ENCODE results near the gene KCNH1.

KCNH1 gene

GRCh38 chr1:210800301-210800700, 333.6 kb downstream of the KCNH1 start (continued):
- no peak for TF ChIP-seq ZSCAN4 (tag by site-specific recombination; IDR thresholded peaks at IDR 0.05)
- TF ChIP-seq PRDM4 (tag by site-specific recombination; IDR thresholded peaks at IDR 0.05): no peak
- TF ChIP-seq ZSCAN18 (tag by site-specific recombination; IDR thresholded peaks at IDR 0.05): no peak
- TF ChIP-seq ZNF654 (tag by site-specific recombination; IDR thresholded peaks at IDR 0.05; ENCODE audit: low read depth): no peak
- TF ChIP-seq HOXD13 (CRISPR knock-in tag; IDR thresholded peaks at IDR 0.05; ENCODE audit: borderline replicate concordance): no peak

- H3K27ac ChIP-seq (ENCODE audit: extremely low read depth, low read depth, low read length): no peak overlapping the region
- POLR2A ChIA-PET: no interaction called here
- TF ChIP-seq TCF7L2 (IDR thresholded peaks at IDR 0.05; ENCODE audit: borderline replicate concordance, low read depth, low read length) (no peak), FEZF1 (tag by site-specific recombination; IDR thresholded peaks at IDR 0.05) (no peak)
- CTCF ChIA-PET: interaction anchor here (0.6 kb wide), 1 partner anchor 138 kb away, joined by 4 read pairs; no protein-coding TSS in a partner anchor
- H3K9me3 ChIP-seq (ENCODE audit: control insufficient read depth, insufficient read depth, low read depth, low read length): no peaks in the 10 kb centered on the region
- H3K4me3 ChIP-seq (ENCODE audit: low read depth, low read length): no peak overlapping the region
- no peaks in the 10 kb centered on the region; the same call in 1 of the 2 replicates for H3K4me1 ChIP-seq (ENCODE audit: control insufficient read depth, insufficient read depth, low read length)
- no peaks in the 10 kb centered on the region for H3K36me3 ChIP-seq (ENCODE audit: control insufficient read depth in 2 of 2, insufficient read depth in 1 of 2, low read length in 2 of 2)
These were observed 336.5 kb downstream of the KCNH1 start for GRCh38 chr1:210797422-210797821.

- no peak for TF ChIP-seq ZNF416 (tag by site-specific recombination; IDR thresholded peaks at IDR 0.05)
- TF ChIP-seq ZNF610 (tag by site-specific recombination; IDR thresholded peaks at IDR 0.05; ENCODE audit: borderline replicate concordance): no peak
- no peak for TF ChIP-seq ZNF362 (tag by site-specific recombination; IDR thresholded peaks at IDR 0.05)
- TF ChIP-seq ZNF544 (tag by site-specific recombination; IDR thresholded peaks at IDR 0.05): no peak
- no peak for TF ChIP-seq ZSCAN23 (tag by site-specific recombination; IDR thresholded peaks at IDR 0.05)
- H3K4me3 ChIP-seq (ENCODE audit: low read depth, low read length): no peak overlapping the region
- ChIA-PET CTCF (interaction anchor here (1.1 kb wide), 1 partner anchor 8 kb away, joined by 3 read pairs; no protein-coding TSS in a partner anchor), POLR2A (no interaction called here)
- no peaks in the 10 kb centered on the region for H3K9me3 ChIP-seq (ENCODE audit: control insufficient read depth, insufficient read depth, low read depth, low read length)
- H3K36me3 ChIP-seq (ENCODE audit: control insufficient read depth in 2 of 2, insufficient read depth in 1 of 2, low read length in 2 of 2): no peaks in the 10 kb centered on the region
- H3K4me1 ChIP-seq (ENCODE audit: control insufficient read depth, insufficient read depth, low read length): no peaks in the 10 kb centered on the region; the same call in 1 of the 2 replicates
- H3K27ac ChIP-seq (ENCODE audit: extremely low read depth, low read depth, low read length): no peak overlapping the region
These were observed 337.5 kb downstream of the KCNH1 start for GRCh38 chr1:210796421-210796820.

GRCh38 chr1:210794445-210794844, 339.5 kb downstream of the KCNH1 start:
- Histone ChIP-seq H3K9me3 (ENCODE audit: control insufficient read depth, insufficient read depth, low read depth, low read length) (no peaks in the 10 kb centered on the region), H3K36me3 (ENCODE audit: control insufficient read depth in 2 of 2, insufficient read depth in 1 of 2, low read length in 2 of 2) (no peaks in the 10 kb centered on the region), H3K4me3 (ENCODE audit: low read depth, low read length) (no peak overlapping the region), H3K4me1 (ENCODE audit: control insufficient read depth, insufficient read depth, low read length) (no peaks in the 10 kb centered on the region; the same call in 1 of the 2 replicates), H3K27ac (ENCODE audit: extremely low read depth, low read depth, low read length) (no peak overlapping the region)
- ChIA-PET CTCF (no interaction called here), POLR2A (no interaction called here)
- TF ChIP-seq ZBTB44 (tag by site-specific recombination; IDR thresholded peaks at IDR 0.05) (no peak), ZSCAN5A (tag by site-specific recombination; IDR thresholded peaks at IDR 0.05) (no peak), ZNF660 (tag by site-specific recombination; IDR thresholded peaks at IDR 0.05) (no peak), ZNF350 (tag by site-specific recombination; IDR thresholded peaks at IDR 0.05) (no peak)

All from HEK293 (cell line).